HG03432 (cell line): ENCODE measurements around the gene PLXDC2.

ENCODE experiments used
- ATAC-seq: cut with Tn5 transposase; IDR thresholded peaks from one replicate; pipeline ENCODE4 v1.9.1; 2021; ENCODE audit warnings: mild to moderate bottlenecking, moderate library complexity; ENCODE audit not compliant: unreplicated experiment

PLXDC2 gene

GRCh38 chr10:20094226-20094976 lies 278.2 kb downstream of the PLXDC2 start:
- ATAC-seq, result no peak

- ATAC-seq, result no peak
Measured at GRCh38 chr10:20100171-20100570, 283.9 kb downstream of the PLXDC2 start.

DNA sequence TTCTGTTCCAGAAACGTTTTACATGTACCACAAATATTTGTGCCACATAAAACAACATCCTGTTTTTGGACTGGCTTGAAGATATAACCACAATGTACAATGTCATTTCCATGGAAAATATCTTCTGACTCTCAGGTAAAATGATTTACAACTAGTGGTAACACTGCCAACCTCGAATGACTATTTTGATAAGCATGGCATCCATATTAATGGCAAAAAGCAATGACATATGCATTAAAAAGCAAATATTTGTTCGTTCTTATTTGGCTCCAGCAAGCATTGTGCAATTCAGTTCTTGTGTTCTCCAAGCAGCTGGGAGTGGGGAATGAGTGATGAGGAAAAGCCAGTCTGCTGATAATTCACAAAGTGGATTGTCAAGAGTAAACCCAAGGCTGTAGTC lies 289.0 kb downstream of the PLXDC2 start:
- no peak for ATAC-seq

GRCh38 chr10:20105931-20106330 lies 289.7 kb downstream of the PLXDC2 start:
- ATAC-seq, result no peak

DNA sequence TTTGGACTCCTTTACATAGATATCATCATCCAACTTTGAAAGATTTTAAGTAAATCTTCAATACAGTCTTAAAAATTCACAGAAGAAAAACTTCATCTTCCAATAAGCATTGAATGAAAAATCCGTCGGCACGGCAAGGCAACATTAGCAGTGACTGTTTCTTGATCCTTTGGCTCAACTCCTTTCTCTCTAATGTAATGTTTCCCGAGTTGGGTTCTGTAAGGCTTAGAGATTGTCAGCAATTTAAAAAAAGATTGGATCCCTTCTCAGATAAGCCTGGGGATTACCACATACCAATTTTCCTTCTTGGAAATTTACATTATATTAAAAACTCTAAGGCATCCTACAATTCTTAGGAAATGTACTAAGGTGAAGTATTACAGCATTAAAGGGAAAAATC lies 291.8 kb downstream of the PLXDC2 start:
- no peak for ATAC-seq

DNA sequence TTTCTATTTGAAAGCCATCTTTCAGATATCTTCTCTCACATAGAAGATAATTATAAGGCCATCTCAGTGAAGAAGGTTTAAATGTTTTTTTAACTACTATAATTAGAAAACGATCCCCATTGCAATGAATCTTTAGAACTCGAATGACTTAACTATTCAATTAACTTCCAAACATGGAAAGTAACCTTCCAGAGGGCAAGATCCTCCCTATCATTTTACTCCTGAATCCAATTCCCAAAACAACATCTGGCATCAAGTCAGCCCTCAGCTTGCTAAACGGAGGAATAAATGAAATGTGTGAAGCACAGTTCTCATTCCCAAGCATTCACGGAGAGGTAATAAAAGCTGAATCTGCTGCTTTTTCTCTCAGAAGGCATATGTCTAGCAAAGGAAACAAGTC lies 293.4 kb downstream of the PLXDC2 start:
- no peak for ATAC-seq

GRCh38 chr10:20110125-20111100 lies 294.2 kb downstream of the PLXDC2 start:
- no peak for ATAC-seq

DNA sequence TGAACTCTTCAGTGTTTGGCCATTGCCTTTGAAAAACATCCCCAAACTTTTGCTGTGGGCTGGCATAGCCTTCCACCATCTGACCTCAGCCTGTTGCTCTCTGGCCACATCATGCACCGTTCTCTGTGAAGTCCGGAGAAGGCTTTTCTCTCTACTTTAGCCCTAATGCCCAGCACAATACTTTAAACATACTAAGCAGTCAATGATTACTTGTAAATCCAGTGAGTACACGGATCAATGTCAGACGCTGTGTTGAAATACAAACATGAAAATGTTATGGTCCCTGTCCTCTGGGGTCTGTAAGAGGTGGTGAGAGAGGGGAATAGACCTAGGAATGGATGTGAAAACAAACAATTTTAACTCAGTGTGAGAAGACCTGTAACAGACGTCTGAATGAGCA lies 297.9 kb downstream of the PLXDC2 start:
- no peak for ATAC-seq

GRCh38 chr10:20115894-20116293 lies 299.7 kb downstream of the PLXDC2 start:
- no peak for ATAC-seq

GRCh38 chr10:20117471-20117870 lies 301.2 kb downstream of the PLXDC2 start:
- no peak for ATAC-seq

GRCh38 chr10:20118119-20118518 lies 301.9 kb downstream of the PLXDC2 start:
- ATAC-seq, result no peak

- no peak for ATAC-seq
Measured at GRCh38 chr10:20128811-20129210, 312.6 kb downstream of the PLXDC2 start.

DNA sequence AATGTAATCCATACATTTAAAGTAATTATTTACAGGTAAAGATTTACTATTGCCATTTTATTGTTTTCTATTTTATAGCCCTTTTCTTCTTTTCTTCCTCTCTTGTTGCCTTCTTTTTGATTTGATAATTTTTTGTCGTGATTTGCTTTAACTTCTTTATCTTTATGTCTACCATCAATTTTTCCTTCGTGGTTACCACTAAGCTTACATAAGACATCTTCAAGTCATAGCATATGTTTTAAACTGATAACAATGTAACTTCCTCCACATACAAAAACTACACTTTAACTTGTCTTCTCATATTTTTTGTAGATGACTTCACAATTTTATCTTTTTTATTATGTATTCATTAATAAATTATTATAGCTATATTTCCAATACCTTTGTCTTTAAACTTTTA lies 316.6 kb downstream of the PLXDC2 start:
- no peak for ATAC-seq

DNA sequence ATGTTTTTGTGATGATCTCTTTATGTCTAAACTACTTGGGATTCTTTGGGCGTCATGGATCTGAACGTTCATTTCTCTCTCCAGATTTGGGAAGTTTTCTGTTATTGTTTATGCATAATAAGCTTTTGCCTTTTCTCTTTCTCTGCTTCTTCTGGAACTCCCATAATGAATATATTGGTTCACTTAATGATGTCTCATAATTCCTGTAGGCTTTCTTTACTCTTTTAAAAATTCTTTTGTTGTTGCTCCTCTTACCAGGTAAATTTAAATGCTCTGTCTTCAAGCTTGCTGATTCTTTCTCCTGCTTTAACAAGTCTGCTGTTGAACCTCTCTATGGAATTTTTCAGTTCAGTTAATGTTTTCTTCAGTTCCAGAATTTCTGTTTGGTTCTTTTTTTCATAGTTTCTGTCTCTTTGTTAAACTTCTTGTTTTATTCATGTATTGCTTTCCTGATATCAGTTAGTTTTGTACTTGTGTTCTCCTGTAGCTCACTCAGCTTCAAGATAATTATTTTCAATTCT lies 317.5 kb downstream of the PLXDC2 start:
- ATAC-seq, result no peak

GRCh38 chr10:20142311-20142710 lies 326.1 kb downstream of the PLXDC2 start:
- ATAC-seq, result no peak

DNA sequence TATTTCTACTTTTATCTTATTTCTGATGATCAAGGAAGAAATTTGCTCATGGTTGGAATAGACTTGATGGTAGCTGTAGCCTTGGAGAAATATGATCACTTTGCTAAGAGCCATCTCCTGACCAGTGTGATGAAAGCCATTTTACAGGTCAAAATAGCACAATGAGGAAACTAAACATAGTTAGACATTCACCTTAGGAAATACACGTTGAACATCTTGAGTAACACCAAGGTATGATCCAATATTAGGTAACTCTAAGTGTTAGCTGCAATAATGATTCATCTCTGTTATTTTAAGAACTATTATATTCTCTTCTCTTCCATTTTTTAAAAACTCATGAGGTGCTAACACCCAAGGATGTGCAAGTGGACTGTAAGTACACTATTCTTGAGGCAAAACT lies 328.0 kb downstream of the PLXDC2 start:
- ATAC-seq, result no peak

GRCh38 chr10:20146004-20146403 lies 329.8 kb downstream of the PLXDC2 start:
- ATAC-seq, result no peak

GRCh38 chr10:20147684-20148083 lies 331.5 kb downstream of the PLXDC2 start:
- ATAC-seq, result no peak

DNA sequence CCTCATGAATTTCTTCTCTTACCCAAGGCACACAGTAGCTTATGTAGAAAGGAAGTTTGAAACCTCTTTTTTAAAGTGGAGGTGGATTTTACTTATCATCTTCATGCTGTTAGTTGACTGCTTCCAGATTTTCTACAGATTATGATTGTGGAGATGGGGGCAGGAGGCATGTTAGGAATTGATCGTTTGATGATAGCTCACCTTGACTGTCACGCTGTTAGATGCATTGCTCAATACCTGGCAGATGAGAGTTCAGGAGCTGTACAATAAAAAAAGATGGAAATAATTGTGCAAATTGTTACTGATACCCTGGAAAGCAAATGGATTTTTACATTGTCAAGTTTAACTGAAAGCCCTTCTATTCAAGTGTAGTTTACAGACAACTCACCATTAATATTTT lies 340.3 kb downstream of the PLXDC2 start:
- no peak for ATAC-seq

- no peak for ATAC-seq
Measured at GRCh38 chr10:20157314-20157713, 341.1 kb downstream of the PLXDC2 start.

- no peak for ATAC-seq
Measured at GRCh38 chr10:20158086-20158485, 341.9 kb downstream of the PLXDC2 start.

- ATAC-seq, result no peak
Measured at GRCh38 chr10:20162123-20162522, 345.9 kb downstream of the PLXDC2 start.
